GM13977 (cell line): Measurements from ENCODE around the gene KRT6A.

Source experiments
- DNase-seq: peaks from one replicate; pipeline ENCODE4 v3.0.0; 2012; ENCODE audit warnings: low spot score
- in situ Hi-C: fragments of 300-500 bp; cut with MboI; formaldehyde crosslinking; loops from one replicate; pipeline ENCODE4 v1.12.0; 2022; ENCODE audit warnings: low sequenced_read_pairs, low pct_unique_long_range_greater_than_20kb, mixed read lengths, inconsistent platforms; ENCODE audit not compliant: unreplicated experiment
- TF ChIP-seq, protein P1 (sequence below): IDR thresholded peaks from 2 replicates; pipeline ENCODE4 v1.5.1; 2012; ENCODE audit warnings: mild to moderate bottlenecking, control low read depth; ENCODE audit not compliant: insufficient read depth; ENCODE audit errors: extremely low read depth, missing control alignments

KRT6A gene

DNA sequence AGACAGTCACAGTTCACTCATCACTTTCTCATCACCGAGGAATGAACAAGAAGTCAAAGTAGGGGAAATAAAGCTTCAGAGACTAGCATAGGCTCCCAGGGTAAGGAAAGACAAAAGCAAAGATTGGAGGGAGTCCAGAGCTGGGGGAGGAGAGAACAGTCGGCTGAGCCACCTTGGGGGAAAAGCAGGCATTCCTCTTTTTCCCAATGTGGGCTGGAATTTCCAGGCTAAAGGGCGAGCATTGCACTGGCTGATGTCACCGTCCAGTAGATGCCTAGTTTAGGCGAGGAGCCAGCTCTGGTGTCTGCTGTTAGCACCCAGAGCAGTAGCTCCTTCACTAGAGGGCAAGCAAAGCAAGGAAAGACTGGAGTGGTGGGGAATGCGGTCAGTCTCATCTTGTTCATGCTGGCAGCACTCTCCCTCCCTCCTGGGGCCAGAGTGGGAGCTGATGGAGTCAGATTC, 50.4 kb downstream of the KRT6A start:
- in situ Hi-C loops = no loop called here
- no peak for DNase-seq
- TF ChIP-seq, protein P1, sequence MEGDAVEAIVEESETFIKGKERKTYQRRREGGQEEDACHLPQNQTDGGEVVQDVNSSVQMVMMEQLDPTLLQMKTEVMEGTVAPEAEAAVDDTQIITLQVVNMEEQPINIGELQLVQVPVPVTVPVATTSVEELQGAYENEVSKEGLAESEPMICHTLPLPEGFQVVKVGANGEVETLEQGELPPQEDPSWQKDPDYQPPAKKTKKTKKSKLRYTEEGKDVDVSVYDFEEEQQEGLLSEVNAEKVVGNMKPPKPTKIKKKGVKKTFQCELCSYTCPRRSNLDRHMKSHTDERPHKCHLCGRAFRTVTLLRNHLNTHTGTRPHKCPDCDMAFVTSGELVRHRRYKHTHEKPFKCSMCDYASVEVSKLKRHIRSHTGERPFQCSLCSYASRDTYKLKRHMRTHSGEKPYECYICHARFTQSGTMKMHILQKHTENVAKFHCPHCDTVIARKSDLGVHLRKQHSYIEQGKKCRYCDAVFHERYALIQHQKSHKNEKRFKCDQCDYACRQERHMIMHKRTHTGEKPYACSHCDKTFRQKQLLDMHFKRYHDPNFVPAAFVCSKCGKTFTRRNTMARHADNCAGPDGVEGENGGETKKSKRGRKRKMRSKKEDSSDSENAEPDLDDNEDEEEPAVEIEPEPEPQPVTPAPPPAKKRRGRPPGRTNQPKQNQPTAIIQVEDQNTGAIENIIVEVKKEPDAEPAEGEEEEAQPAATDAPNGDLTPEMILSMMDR = no peak

DNA sequence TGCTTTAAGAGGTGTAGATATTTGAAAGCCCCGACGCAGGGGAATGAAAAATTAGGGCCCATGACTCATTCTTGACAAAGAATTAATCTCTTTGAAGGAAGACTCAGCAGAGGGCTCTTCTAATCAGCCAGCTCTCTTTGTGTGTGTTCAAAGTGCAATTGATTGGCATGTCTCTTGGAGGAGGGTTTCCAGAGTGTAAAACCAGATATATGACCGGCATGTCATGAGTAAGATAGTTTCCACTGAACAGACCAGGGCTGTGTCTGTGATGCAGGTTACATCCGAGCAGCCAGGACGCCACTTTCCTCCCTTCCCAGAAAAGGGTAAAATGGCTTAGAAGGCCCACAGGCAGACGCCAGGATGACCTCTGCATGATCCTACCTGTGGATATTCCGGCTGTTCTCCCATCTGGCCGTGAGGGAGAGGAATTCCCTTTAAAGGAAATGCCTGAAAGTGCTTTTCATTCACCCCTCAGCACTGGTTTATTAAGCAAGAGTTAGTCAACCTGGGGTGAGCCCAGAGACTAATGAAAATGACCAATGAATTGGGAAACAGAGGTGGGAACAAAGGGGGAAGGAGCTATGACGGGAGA, 51.6 kb downstream of the KRT6A start:
- DNase-seq = no peak
- in situ Hi-C loops = no loop called here
- TF ChIP-seq, protein P1 = no peak

DNA sequence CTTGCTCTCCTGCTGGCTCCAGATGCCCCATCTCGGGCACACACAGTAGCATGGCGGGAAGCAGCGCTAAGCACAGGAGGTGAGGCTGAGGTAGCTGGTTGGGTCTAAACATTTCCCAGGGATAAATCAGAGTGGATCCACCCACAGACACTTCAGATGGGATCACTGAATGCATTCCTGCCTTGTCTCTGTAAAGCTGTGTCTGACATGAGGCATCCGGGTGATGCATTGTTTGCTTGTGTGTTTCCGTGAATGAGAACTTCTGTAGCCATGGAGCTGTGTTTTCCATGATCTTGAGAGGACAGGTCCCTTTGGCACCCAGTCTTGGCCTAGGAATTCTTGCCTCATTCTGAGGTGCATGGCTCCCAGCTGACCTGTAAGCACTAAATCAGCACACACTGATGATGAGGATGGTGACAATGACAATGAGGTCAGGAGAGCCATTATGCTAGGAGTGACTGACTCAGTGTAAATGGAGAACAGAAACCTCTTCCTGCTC, 52.2 kb downstream of the KRT6A start:
- no peak for DNase-seq
- in situ Hi-C loops = no loop called here
- TF ChIP-seq, protein P1 = no peak

DNA sequence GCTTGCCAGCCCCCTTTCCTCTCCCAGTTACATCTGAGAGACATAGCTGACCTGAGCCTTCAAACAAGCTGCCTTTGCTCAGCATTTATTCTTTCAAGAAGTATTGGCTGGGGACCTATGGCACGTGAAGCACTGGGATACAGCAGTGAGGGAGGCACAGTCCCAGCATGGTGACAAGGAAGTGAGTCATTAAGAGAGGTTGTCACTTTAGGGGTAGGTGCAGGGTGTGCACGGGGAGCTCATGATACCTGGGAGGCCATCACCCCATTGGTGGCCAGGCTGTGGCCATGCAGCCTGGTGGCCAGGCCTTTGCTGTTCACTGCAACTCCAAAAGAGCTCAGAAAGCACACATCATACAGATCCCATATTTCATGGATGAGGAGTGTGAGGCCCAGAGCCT, 53.2 kb downstream of the KRT6A start:
- TF ChIP-seq, protein P1 = no peak
- no peak for DNase-seq
- in situ Hi-C loops = no loop called here

DNA sequence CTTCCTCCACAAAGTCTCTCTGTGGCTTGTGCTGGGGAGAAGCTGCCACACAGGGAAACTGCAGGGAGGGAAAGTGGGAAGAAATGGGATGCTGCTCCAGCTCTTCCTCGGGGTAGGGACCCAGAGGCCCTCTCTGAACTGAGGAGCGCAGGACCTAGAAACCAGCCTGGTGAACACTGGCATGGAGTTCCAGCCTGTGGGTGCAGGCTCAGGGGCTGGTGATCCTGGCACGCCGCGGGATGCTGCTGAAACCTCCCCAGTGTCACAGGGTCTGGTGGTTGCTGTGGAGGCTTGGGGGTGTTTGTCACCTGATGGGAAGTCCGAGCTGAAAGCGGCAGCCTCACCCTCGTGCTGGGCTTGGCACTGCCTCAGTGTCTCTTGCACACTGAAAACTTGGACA, 53.6 kb downstream of the KRT6A start:
- in situ Hi-C loops = no loop called here
- no peak for DNase-seq
- TF ChIP-seq, protein P1 = no peak

DNA sequence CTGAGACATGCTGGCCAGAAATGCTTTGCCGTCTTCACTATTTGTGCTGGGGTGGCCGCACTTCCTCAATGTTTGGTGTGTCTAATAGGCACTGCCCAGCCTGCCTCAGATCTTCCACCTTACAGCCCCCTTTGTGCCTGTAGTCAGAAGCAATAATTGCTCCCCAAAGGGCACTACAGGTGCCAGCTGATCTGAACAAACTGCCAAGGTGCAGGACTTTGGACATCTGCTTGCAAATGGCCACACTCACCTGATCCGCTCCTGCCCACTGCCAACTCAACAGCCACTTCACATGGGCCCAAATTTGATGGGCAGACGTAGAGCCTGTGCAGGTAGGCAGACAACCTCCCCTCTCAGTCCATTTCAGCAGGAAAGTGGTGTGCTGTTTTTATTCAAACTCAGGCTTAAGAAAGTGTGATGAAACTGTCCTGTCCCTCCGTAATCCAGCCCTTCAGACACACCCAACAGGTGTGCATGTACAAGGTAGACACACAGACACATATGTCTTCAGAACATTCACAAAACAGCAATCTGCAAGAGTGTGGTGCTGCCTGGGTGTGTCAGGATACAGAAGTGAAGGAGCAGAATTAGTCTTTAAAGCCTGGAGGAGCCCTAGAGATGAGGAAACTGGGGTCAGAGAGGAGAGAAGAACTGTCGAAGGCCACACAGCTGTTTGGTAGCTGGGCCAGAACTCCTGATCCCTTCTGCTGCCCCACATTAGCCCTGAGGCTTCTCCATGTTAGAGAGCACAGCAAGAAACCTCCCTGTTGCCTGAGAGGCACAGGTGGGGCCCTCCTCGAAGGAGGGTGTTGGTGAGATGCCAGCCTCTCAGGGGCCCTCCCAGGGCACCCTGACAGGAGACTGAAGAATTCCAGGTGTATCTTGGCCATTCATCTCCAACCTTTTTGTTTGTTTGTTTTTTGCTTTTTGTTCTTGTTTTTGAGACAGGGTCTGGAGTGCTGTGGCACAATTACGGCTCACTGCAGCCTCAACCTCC, 54.5 kb downstream of the KRT6A start:
- no peak for DNase-seq
- in situ Hi-C loops = no loop called here
- TF ChIP-seq, protein P1 = no peak
